Endothelial cell of umbilical vein (primary cell): ENCODE measurements around the gene SEMA5A. TPM values are rescaled to one million over a fixed set of nuclear protein-coding genes. Genes with fewer than 3 reads are reported as not detected.

Experiments used
- BruUV-seq: library from RNA; stranded (reverse); fragments of 400-500 nt; replicated peaks from 2 replicates; lab custom pipeline; 2021; lab: Mats Ljungman, UMichigan
- CTCF ChIA-PET: fragments of 300-600, 350-600 bp; sonication (Branson Sonifier 250); formaldehyde crosslinking; loops from one replicate; lab custom pipeline; 2021; ENCODE audit warnings: antibody characterized with exemption, inconsistent platforms; lab: Charles Lee
- POLR2A ChIA-PET: fragments of 300-600, 350-600 bp; sonication (Branson Sonifier 250); formaldehyde crosslinking; loops from one replicate; lab custom pipeline; 2021; ENCODE audit warnings: antibody characterized with exemption, inconsistent platforms; lab: Charles Lee
- DNase-seq: peaks from one replicate; pipeline ENCODE4 v3.0.0-alpha.2; 2011; ENCODE audit warnings: low read depth, low spot score
- FAIRE-seq: peaks from 2 replicates; lab custom pipeline; 2011; peaks lifted over from hg19 to GRCh38; lab: Jason Lieb, UNC
- H2AFZ ChIP-seq: 2 replicates; pipeline ENCODE4 v1.6.0; 2012; ENCODE audit warnings: low read depth, low read length, control low read depth, inconsistent platforms
- H3K27ac ChIP-seq: 2 replicates; pipeline ENCODE4 v1.5.1; 2011; ENCODE audit warnings: low read depth, mild to moderate bottlenecking, control low read depth, low read length, moderate library complexity; ENCODE audit not compliant: insufficient read depth
- H3K27me3 ChIP-seq, 2 experiments: 2 replicates each; pipeline versions ENCODE4 v1.6.0 to v1.6.1; 2011; ENCODE audit warnings: low read length in 2 of 2, mixed read lengths in 1 of 2; ENCODE audit not compliant: control insufficient read depth in 2 of 2, insufficient read depth in 2 of 2
- H3K36me3 ChIP-seq, 2 experiments: 2 replicates in 1 of 2; 3 replicates in 1 of 2; pipeline ENCODE4 v1.5.1; 2011; ENCODE audit warnings: low read length in 2 of 2, mild to moderate bottlenecking in 1 of 2, moderate library complexity in 1 of 2; ENCODE audit not compliant: control insufficient read depth in 2 of 2, insufficient read depth in 2 of 2; ENCODE audit errors: extremely low read depth in 1 of 2
- H3K4me1 ChIP-seq: 3 replicates; pipeline ENCODE4 v1.5.1; 2011; ENCODE audit warnings: mild to moderate bottlenecking, low read length; ENCODE audit not compliant: control insufficient read depth, insufficient read depth; ENCODE audit errors: extremely low read depth
- H3K4me2 ChIP-seq: 2 replicates; pipeline ENCODE4 v1.6.1; 2011; ENCODE audit warnings: low read length, control low read depth, mixed read lengths; ENCODE audit not compliant: insufficient read depth
- H3K4me3 ChIP-seq, 3 experiments: fragments of 200-600 bp in 1 of 3; sonication (generic), shearing (Covaris generic) in 1 of 3; replicated peaks in 1 of 3; 2 replicates each; pipeline ENCODE4 v1.5.1; 2011 to 2016; ENCODE audit warnings: control low read depth in 3 of 3, low read length in 3 of 3, mild to moderate bottlenecking in 2 of 3, inconsistent platforms in 1 of 3, low read depth in 1 of 3, moderate library complexity in 1 of 3; ENCODE audit not compliant: insufficient read depth in 1 of 3
- H3K79me2 ChIP-seq: 2 replicates; pipeline ENCODE4 v1.6.0; 2012; ENCODE audit warnings: low read length, inconsistent platforms; ENCODE audit not compliant: control insufficient read depth, insufficient read depth
- H3K9ac ChIP-seq: replicated peaks from 2 replicates; pipeline ENCODE3; 2011; ENCODE audit warnings: low read length, control low read depth; ENCODE audit not compliant: insufficient read depth; ENCODE audit errors: extremely low read depth
- H3K9me1 ChIP-seq: replicated peaks from 3 replicates; pipeline ENCODE4 v1.6.0; 2011; ENCODE audit warnings: mild to moderate bottlenecking, low read length; ENCODE audit not compliant: control insufficient read depth, insufficient read depth; ENCODE audit errors: extremely low read depth
- H3K9me3 ChIP-seq: replicated peaks from 2 replicates; pipeline ENCODE4 v1.5.1; 2012; ENCODE audit warnings: low read length, inconsistent platforms; ENCODE audit not compliant: control insufficient read depth, insufficient read depth
- H4K20me1 ChIP-seq: replicated peaks from 2 replicates; pipeline ENCODE3; 2011; ENCODE audit warnings: mild to moderate bottlenecking, low read length; ENCODE audit not compliant: control insufficient read depth, insufficient read depth; ENCODE audit errors: extremely low read depth
- CTCF ChIP-seq, 2 donors: IDR thresholded peaks; 1 replicate in 1 of 2; 2 replicates in 1 of 2; pipeline ENCODE4 v1.5.1; 2011; ENCODE audit warnings: low read length in 2 of 2, mild to moderate bottlenecking in 2 of 2, moderate library complexity in 2 of 2, control low read depth in 1 of 2, inconsistent platforms in 1 of 2, low read depth in 1 of 2; ENCODE audit not compliant: insufficient read depth in 1 of 2; ENCODE audit errors: extremely low read depth in 1 of 2
- EZH2 ChIP-seq: IDR thresholded peaks from 2 replicates; pipeline ENCODE4 v1.6.1; 2012; ENCODE audit warnings: borderline replicate concordance, low read depth, mild to moderate bottlenecking, moderate library complexity, low read length, inconsistent platforms; ENCODE audit not compliant: severe bottlenecking
- FOS ChIP-seq: IDR thresholded peaks from 2 replicates; pipeline ENCODE4 v1.6.1; 2011; ENCODE audit warnings: mild to moderate bottlenecking, low read length, moderate library complexity, borderline replicate concordance; ENCODE audit not compliant: insufficient read depth
- GATA2 ChIP-seq: IDR thresholded peaks from 2 replicates; pipeline ENCODE4 v1.7.0; 2011; ENCODE audit warnings: low read depth, mild to moderate bottlenecking, moderate library complexity, mixed read lengths, low read length; ENCODE audit not compliant: insufficient read length, insufficient read depth
- JUN ChIP-seq: IDR thresholded peaks from 2 replicates; pipeline ENCODE4 v1.6.1; 2011; ENCODE audit warnings: borderline replicate concordance, low read depth; ENCODE audit not compliant: insufficient read length, insufficient read depth
- MYC ChIP-seq: IDR thresholded peaks from one replicate; pipeline ENCODE4 v1.6.1; 2011; ENCODE audit warnings: mild to moderate bottlenecking, low read depth, low read length
- POLR2A ChIP-seq: IDR thresholded peaks from 2 replicates; pipeline ENCODE4 v1.6.1; 2012; ENCODE audit warnings: low read depth, mild to moderate bottlenecking, control low read depth, low read length
- POLR2AphosphoS5 ChIP-seq: IDR thresholded peaks from 2 replicates; pipeline ENCODE4 v1.6.1; 2012; ENCODE audit warnings: low read depth, mild to moderate bottlenecking, control low read depth, low read length, moderate library complexity; ENCODE audit not compliant: insufficient read depth
- dilution Hi-C: fragments of 300-500 bp; cut with MboI; formaldehyde crosslinking; loops from one replicate; pipeline ENCODE4 v1.15.0; 2019; ENCODE audit warnings: low sequenced_read_pairs; ENCODE audit not compliant: extremely low pct_ligation_motif_present
- intact Hi-C: fragments of 100-400 bp; cut with micrococcal nuclease; formaldehyde crosslinking; loops from one replicate; pipeline ENCODE4 v1.10.0; 2022
- polyA plus RNA-seq, 4 experiments: library from polyadenylated mRNA; depleted of rRNA in 3 of 4; stranded (reverse) in 3 of 4; unstranded in 1 of 4; fragments of >200 nt; gene quantifications; 2 replicates each; pipeline versions ENCODE4 v1.2.1 to v1.2.3, GENCODE V29; 2011 to 2012; ENCODE audit warnings: missing spikeins in 1 of 4
- total RNA-seq: library from RNA; stranded (reverse); gene quantifications from 2 replicates; pipeline ENCODE4 v1.2.3, GENCODE V29; 2021
- TF ChIP-seq, protein P1 (sequence below): IDR thresholded peaks from 2 replicates; pipeline ENCODE4 v1.6.1; 2011; ENCODE audit not compliant: insufficient read depth, insufficient read length

The SEMA5A gene
- total and polyA plus RNA-seq, 2 donors (not counting 3 experiments of a cell fraction or from before 2014, with no cell fraction given), result 0.04 to 0.06 TPM

GRCh38 chr5:9059920-9060691 is 485.8 kb downstream of the SEMA5A start:
- H3K27me3 ChIP-seq, result no peaks in the 10 kb centered on the region
- no peak overlapping the region for H2AFZ ChIP-seq
- H3K4me2 ChIP-seq, result no peak overlapping the region
- H3K9ac ChIP-seq, result no peak overlapping the region
- TF ChIP-seq, protein P1, sequence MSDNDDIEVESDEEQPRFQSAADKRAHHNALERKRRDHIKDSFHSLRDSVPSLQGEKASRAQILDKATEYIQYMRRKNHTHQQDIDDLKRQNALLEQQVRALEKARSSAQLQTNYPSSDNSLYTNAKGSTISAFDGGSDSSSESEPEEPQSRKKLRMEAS, result no peak
- TF ChIP-seq FOS (peak; percentile 97), CTCF (IDR thresholded peaks at IDR 0.05; ENCODE audit: extremely low read depth in 1 of 2, insufficient read depth in 1 of 2, low read depth in 1 of 2, low read length in 2 of 2) (no peak), JUN (peak; percentile 22), MYC (no peak), POLR2A (no peak), EZH2 (no peak), POLR2AphosphoS5 (peak; percentile 65), GATA2 (peak; percentile 18)
- intact Hi-C loops (no loop called here), dilution Hi-C loops (no loop called here)
- no peak overlapping the region for H3K4me3 ChIP-seq
- H3K27ac ChIP-seq, result no peak overlapping the region
- DNase-seq (peak; percentile 77), FAIRE-seq (peak; percentile 64)
- no TSS peak for BruUV-seq
- no peaks in the 10 kb centered on the region for H4K20me1 ChIP-seq
- H3K79me2 ChIP-seq, result no peaks in the 10 kb centered on the region
- POLR2A ChIA-PET, result no interaction called here
- CTCF ChIA-PET, result interaction anchor here (1.0 to 1.1 kb wide), 3 partner anchors 13 to 47 kb away, joined by 3 read pairs; no protein-coding TSS in a partner anchor
- H3K9me1 ChIP-seq, result no peaks in the 10 kb centered on the region
- H3K4me1 ChIP-seq, result peaks cover 8% of the 10 kb centered on the region
- H3K36me3 ChIP-seq, result no peaks in the 10 kb centered on the region
- no peaks in the 10 kb centered on the region for H3K9me3 ChIP-seq
